T-cell (primary cell): ENCODE measurements around the gene TIE1. TPM values are rescaled to one million over a fixed set of nuclear protein-coding genes. Genes with fewer than 3 reads are reported as not detected.

Experiments
- ATAC-seq, 4 experiments: fragments of 200-7000 bp in 3 of 4; fragments of 150-1000 bp in 1 of 4; cut with Tn5 transposase; replicated peaks in 1 of 4; 1 replicate in 3 of 4; 2 replicates in 1 of 4; pipeline ENCODE4 v1.10.0; 2021; ENCODE audit warnings: moderate library complexity in 3 of 4, mild to moderate bottlenecking in 2 of 4, moderate number of reproducible peaks in 1 of 4
- CTCF ChIA-PET, 2 donors: fragments of 300-600 bp; sonication (Branson Sonifier 250); formaldehyde crosslinking; loops; one replicate each; lab custom pipeline; 2022; ENCODE audit warnings: antibody characterized with exemption in 2 of 2; lab: Charles Lee
- POLR2A ChIA-PET, 2 donors: fragments of 300-600 bp; sonication (Branson Sonifier 250); formaldehyde crosslinking; loops; one replicate each; lab custom pipeline; 2022; ENCODE audit warnings: antibody characterized with exemption in 2 of 2; lab: Charles Lee
- DNase-seq, 35 experiments: peaks; one replicate each; pipeline versions ENCODE4 v3.0.0 to v3.0.0-alpha.2; 2013 to 2023
- H3K27ac ChIP-seq: one replicate; pipeline ENCODE4 v1.5.1; 2013; ENCODE audit warnings: low read length
- H3K27me3 ChIP-seq, 2 experiments: replicated peaks in 1 of 2; 1 replicate in 1 of 2; 2 replicates in 1 of 2; pipeline versions ENCODE4 v1.6.1 to v1.7.0; 2013; ENCODE audit warnings: low read length in 1 of 2, mixed read lengths in 1 of 2; ENCODE audit not compliant: control insufficient read depth in 2 of 2, insufficient read depth in 2 of 2; ENCODE audit errors: extremely low read depth in 1 of 2
- H3K36me3 ChIP-seq, 2 donors: 1 replicate in 1 of 2; 2 replicates in 1 of 2; pipeline versions ENCODE4 v1.6.1 to v1.7.0; 2013; ENCODE audit warnings: low read length in 1 of 2; ENCODE audit not compliant: control insufficient read depth in 2 of 2, insufficient read depth in 1 of 2; ENCODE audit errors: extremely low read depth in 1 of 2
- H3K4me1 ChIP-seq, 2 experiments: 1 replicate in 1 of 2; 2 replicates in 1 of 2; pipeline versions ENCODE4 v1.6.1 to v1.7.0; 2013; ENCODE audit warnings: low read length in 2 of 2, mixed read lengths in 1 of 2; ENCODE audit not compliant: insufficient read depth in 2 of 2, control insufficient read depth in 1 of 2; ENCODE audit errors: extremely low read depth in 1 of 2
- H3K4me3 ChIP-seq, 2 donors: 1 replicate in 1 of 2; 2 replicates in 1 of 2; pipeline versions ENCODE4 v1.5.1 to v1.7.0; 2013; ENCODE audit warnings: mild to moderate bottlenecking in 2 of 2, low read length in 1 of 2, moderate library complexity in 1 of 2; ENCODE audit not compliant: control insufficient read depth in 1 of 2; ENCODE audit errors: extremely low read depth in 1 of 2
- H3K9me3 ChIP-seq: 2 replicates; pipeline ENCODE4 v1.7.0; 2013
- H3K27ac Mint-ChIP-seq, 2 donors: one replicate each; pipeline ENCODE4 v1.8.0; 2020 to 2021; ENCODE audit warnings: mild to moderate bottlenecking in 2 of 2, mixed read lengths in 2 of 2
- H3K27me3 Mint-ChIP-seq, 2 donors: one replicate each; pipeline ENCODE4 v1.8.0; 2021 to 2022; ENCODE audit warnings: mixed read lengths in 2 of 2
- H3K36me3 Mint-ChIP-seq: one replicate; pipeline ENCODE4 v1.8.0; 2021; ENCODE audit warnings: mixed read lengths
- H3K4me1 Mint-ChIP-seq, 3 donors: one replicate each; pipeline ENCODE4 v1.8.0; 2020 to 2022; ENCODE audit warnings: mixed read lengths in 3 of 3, mild to moderate bottlenecking in 1 of 3
- H3K4me3 Mint-ChIP-seq, 3 donors: one replicate each; pipeline ENCODE4 v1.8.0; 2020 to 2022; ENCODE audit warnings: mild to moderate bottlenecking in 3 of 3, mixed read lengths in 3 of 3, moderate library complexity in 3 of 3
- H3K9me3 Mint-ChIP-seq, 3 donors: one replicate each; pipeline ENCODE4 v1.8.0; 2020 to 2022; ENCODE audit warnings: mixed read lengths in 3 of 3
- WGBS: methylation state at CpG from one replicate; pipeline ENCODE4 v1.1.5; 2013; ENCODE audit warnings: missing lambda C conversion rate; ENCODE audit not compliant: insufficient coverage; 5-methylcytosine and 5-hydroxymethylcytosine counted together
- total RNA-seq, 35 experiments: library from RNA in 6 of 35; stranded (reverse) in 6 of 35; fragments of 120-200 nt in 1 of 35; gene quantifications; one replicate each; pipeline versions ENCODE4 v1.2.1 to v1.2.4 and lab custom pipeline; 2013 to 2026

TIE1 gene
- total RNA-seq, 5 donors from 2014 or later (not counting 1 experiment from before 2014, with no cell fraction given), result 0.26 to 1.9 (median 0.32) TPM

GRCh38 chr1:43349594-43350306, 49.0 kb downstream of the TIE1 start:
- POLR2A ChIA-PET, result no interaction called here
- H3K36me3 ChIP-seq, result no peaks in the 10 kb centered on the region
- H3K4me1 ChIP-seq, result peaks cover 0 to 5% of the 10 kb centered on the region in 2 experiments
- ATAC-seq, result no peak
- Mint-ChIP-seq H3K36me3 (peaks cover 3% of the 10 kb centered on the region), H3K9me3 (no peaks in the 10 kb centered on the region), H3K4me1 (peaks cover 4 to 15% (median 6%) of the 10 kb centered on the region in 3 donors), H3K27ac (peak overlapping the region; percentile 77 to 81), H3K4me3 (peak overlapping the region; percentile 70 to 77 (median 76)), H3K27me3 (no peaks in the 10 kb centered on the region)
- CTCF ChIA-PET, result no interaction called here
- H3K27me3 ChIP-seq, result no peaks in the 10 kb centered on the region
- no peak for DNase-seq
- H3K4me3 ChIP-seq, result peak overlapping the region in 1 of 2 donors; percentile 51
- H3K27ac ChIP-seq, result peak overlapping the region; percentile 89
- 70% methylated on average over 7 of the region's 11 CpGs for WGBS
- no peaks in the 10 kb centered on the region for H3K9me3 ChIP-seq

- WGBS, result no CpG with 5 or more reads among the region's 1 CpG
- no peak overlapping the region for H3K4me3 ChIP-seq
- H3K36me3 ChIP-seq, result no peaks in the 10 kb centered on the region
- H3K36me3 Mint-ChIP-seq, result peaks cover 3% of the 10 kb centered on the region
- peaks cover 0 to 5% of the 10 kb centered on the region in 2 experiments for H3K4me1 ChIP-seq
- ATAC-seq, result no peak
- no peak for DNase-seq
- no peaks in the 10 kb centered on the region for H3K27me3 ChIP-seq
- POLR2A ChIA-PET, result no interaction called here
- H3K4me3 Mint-ChIP-seq, result no peak overlapping the region
- no peak overlapping the region for H3K27ac ChIP-seq
- CTCF ChIA-PET, result no interaction called here
- H3K9me3 Mint-ChIP-seq, result no peaks in the 10 kb centered on the region
- H3K4me1 Mint-ChIP-seq, result peaks cover 4 to 15% (median 6%) of the 10 kb centered on the region in 3 donors
- no peaks in the 10 kb centered on the region for H3K9me3 ChIP-seq
- H3K27me3 Mint-ChIP-seq, result no peaks in the 10 kb centered on the region
- no peak overlapping the region for H3K27ac Mint-ChIP-seq
These were observed 50.2 kb downstream of the TIE1 start for GRCh38 chr1:43350976-43351375.

GRCh38 chr1:43351421-43352350, 50.9 kb downstream of the TIE1 start:
- POLR2A ChIA-PET, result no interaction called here
- Mint-ChIP-seq H3K27me3 (no peaks in the 10 kb centered on the region), H3K9me3 (no peaks in the 10 kb centered on the region), H3K36me3 (peaks cover 3% of the 10 kb centered on the region), H3K4me1 (peaks cover 4 to 15% (median 6%) of the 10 kb centered on the region in 3 donors), H3K27ac (peak overlapping the region in 1 of 2 donors; percentile 13), H3K4me3 (no peak overlapping the region)
- Histone ChIP-seq H3K4me3 (no peak overlapping the region), H3K4me1 (peaks cover 0 to 5% of the 10 kb centered on the region in 2 experiments), H3K9me3 (no peaks in the 10 kb centered on the region), H3K27ac (no peak overlapping the region), H3K36me3 (no peaks in the 10 kb centered on the region), H3K27me3 (no peaks in the 10 kb centered on the region)
- ATAC-seq, result no peak
- DNase-seq, result no peak
- 100% methylated on average over 3 of the region's 10 CpGs for WGBS
- CTCF ChIA-PET, result no interaction called here

GRCh38 chr1:43352351-43352705, 51.5 kb downstream of the TIE1 start:
- Histone ChIP-seq H3K4me1 (peaks cover 0 to 5% of the 10 kb centered on the region in 2 experiments), H3K36me3 (no peaks in the 10 kb centered on the region), H3K9me3 (no peaks in the 10 kb centered on the region), H3K27ac (no peak overlapping the region), H3K4me3 (no peak overlapping the region), H3K27me3 (no peaks in the 10 kb centered on the region)
- Mint-ChIP-seq H3K36me3 (peaks cover 3% of the 10 kb centered on the region), H3K27me3 (no peaks in the 10 kb centered on the region), H3K4me3 (no peak overlapping the region), H3K27ac (no peak overlapping the region), H3K9me3 (no peaks in the 10 kb centered on the region), H3K4me1 (peaks cover 4 to 15% (median 6%) of the 10 kb centered on the region in 3 donors)
- DNase-seq (no peak), ATAC-seq (no peak)
- CTCF ChIA-PET, result no interaction called here
- 90% methylated on average over 2 of the region's 2 CpGs for WGBS
- POLR2A ChIA-PET, result no interaction called here

- Mint-ChIP-seq H3K36me3 (peaks cover 3% of the 10 kb centered on the region), H3K4me3 (no peak overlapping the region), H3K9me3 (no peaks in the 10 kb centered on the region), H3K4me1 (peaks cover 7 to 17% (median 9%) of the 10 kb centered on the region in 3 donors), H3K27me3 (no peaks in the 10 kb centered on the region), H3K27ac (no peak overlapping the region)
- ChIA-PET POLR2A (no interaction called here), CTCF (no interaction called here)
- H3K36me3 ChIP-seq, result no peaks in the 10 kb centered on the region
- peaks cover under 1 to 7% of the 10 kb centered on the region in 2 experiments for H3K4me1 ChIP-seq
- H3K9me3 ChIP-seq, result no peaks in the 10 kb centered on the region
- ATAC-seq, result no peak
- WGBS, result 18% methylated on average over 1 of the region's 3 CpGs
- no peaks in the 10 kb centered on the region for H3K27me3 ChIP-seq
- no peak overlapping the region for H3K4me3 ChIP-seq
- H3K27ac ChIP-seq, result no peak overlapping the region
- no peak for DNase-seq
These were observed 52.1 kb downstream of the TIE1 start for GRCh38 chr1:43352881-43353280.

GRCh38 chr1:43354471-43354870, 53.7 kb downstream of the TIE1 start:
- no peaks in the 10 kb centered on the region for H3K27me3 Mint-ChIP-seq
- no peak overlapping the region for H3K27ac Mint-ChIP-seq
- WGBS, result 100% methylated on average over 1 of the region's 2 CpGs

More at GRCh38 chr1:43354471-43354870, 53.7 kb downstream of the TIE1 start:
- DNase-seq (no peak), ATAC-seq (no peak)
- Histone ChIP-seq H3K4me1 (peaks cover 5 to 19% of the 10 kb centered on the region in 2 experiments), H3K36me3 (no peaks in the 10 kb centered on the region), H3K4me3 (no peak overlapping the region), H3K27ac (no peak overlapping the region), H3K9me3 (no peaks in the 10 kb centered on the region), H3K27me3 (no peaks in the 10 kb centered on the region)
- no peaks in the 10 kb centered on the region for H3K9me3 Mint-ChIP-seq
- peaks cover 3% of the 10 kb centered on the region for H3K36me3 Mint-ChIP-seq
- H3K4me1 Mint-ChIP-seq, result peaks cover 15 to 28% (median 16%) of the 10 kb centered on the region in 3 donors
- no peak overlapping the region for H3K4me3 Mint-ChIP-seq
- POLR2A ChIA-PET, result no interaction called here
- CTCF ChIA-PET, result interaction anchor here in 1 of 2 donors (1.0 kb wide), 1 partner anchor 36 kb away, joined by 3 read pairs; no protein-coding TSS in a partner anchor
